ENCODE results near the gene PRKACA.

Gene PRKACA

DNA sequence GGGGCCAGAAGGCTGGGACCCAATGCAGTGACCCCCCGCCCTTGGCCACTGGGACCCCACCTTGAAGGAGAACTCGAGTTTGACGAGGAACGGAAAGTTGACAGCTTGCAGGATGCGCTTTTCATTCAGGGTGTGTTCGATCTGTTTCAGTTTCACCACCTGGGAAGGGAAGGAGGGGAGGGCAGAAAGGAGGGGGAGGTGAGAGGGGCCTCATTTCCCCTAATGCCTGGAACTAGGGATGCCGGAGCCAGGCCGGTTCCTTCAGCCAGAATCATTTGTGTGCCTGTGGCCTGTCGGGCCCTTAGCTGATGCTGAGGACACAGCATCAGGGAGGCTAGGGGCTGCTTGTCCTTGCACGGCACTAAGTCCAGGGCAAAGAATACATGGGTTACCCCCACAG lies 14.8 kb downstream of the PRKACA start:
- in situ Hi-C loops (cut with HindIII; ENCODE audit: low pct_ligation_motif_present, low pct_unique_long_range_greater_than_20kb, low sequenced_read_pairs): no loop called here
- no peak for DNase-seq

DNA sequence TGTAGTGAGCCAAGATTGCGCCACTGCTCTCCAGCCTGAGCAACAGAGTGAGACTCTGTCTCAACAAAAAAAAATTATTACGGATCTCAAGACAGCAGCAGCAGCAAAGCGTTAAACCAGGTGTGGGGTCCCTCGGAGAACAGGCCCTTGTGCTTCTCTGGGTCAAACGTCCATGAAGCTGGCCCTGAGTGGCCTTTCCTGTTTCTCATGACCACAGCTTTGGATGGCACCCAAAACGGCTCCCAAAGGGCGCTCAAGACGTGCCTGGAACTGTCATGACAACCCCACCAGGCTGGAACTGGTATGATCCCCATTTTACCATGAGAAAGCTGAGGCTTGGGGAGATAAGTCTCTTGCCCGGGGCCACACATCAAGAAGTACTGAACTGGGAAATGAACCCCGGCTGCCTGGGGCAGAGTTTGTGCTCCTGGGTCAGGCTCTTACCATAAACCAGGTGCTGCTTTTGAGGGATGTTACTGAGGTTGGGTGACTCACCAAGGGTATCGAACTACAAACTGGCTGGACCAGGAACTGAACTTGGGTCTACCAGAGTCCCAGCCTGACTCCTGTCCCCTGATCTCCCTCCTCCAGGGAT lies 15.4 kb downstream of the PRKACA start:
- DNase-seq: no peak
- in situ Hi-C loops (cut with HindIII; ENCODE audit: low pct_ligation_motif_present, low pct_unique_long_range_greater_than_20kb, low sequenced_read_pairs): no loop called here

GRCh38 chr19:14101003-14101545 lies 16.5 kb downstream of the PRKACA start:
- in situ Hi-C loops (cut with HindIII; ENCODE audit: low pct_ligation_motif_present, low pct_unique_long_range_greater_than_20kb, low sequenced_read_pairs): no loop called here
- no peak for DNase-seq

DNA sequence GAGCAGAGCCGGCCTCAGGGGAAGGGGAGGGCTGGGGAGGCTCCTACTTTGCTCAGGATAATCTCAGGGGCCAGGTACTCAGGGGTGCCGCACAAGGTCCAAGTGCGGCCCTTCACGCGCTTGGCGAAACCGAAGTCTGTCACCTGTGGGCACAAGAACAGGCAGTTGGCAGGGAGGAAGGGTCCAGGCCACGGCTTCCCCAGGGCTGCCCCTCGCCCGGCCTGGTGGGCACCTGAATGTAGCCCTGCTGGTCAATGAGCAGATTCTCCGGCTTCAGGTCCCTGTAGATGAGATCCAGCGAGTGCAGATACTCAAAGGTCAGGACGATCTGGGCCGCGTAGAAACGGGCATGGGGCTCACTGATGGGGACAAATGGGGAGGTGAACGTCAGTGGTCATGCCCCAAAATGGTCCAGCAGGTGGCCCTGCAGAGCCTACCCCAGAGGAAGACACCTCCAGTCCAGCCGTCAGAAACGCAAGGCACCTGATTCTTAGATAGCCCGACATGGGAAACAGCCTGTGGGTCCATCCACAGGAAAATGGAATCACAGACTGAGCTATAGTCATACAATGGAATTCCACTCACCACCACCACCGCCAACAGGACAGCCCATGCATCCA lies 19.9 kb downstream of the PRKACA start:
- in situ Hi-C loops (cut with HindIII; ENCODE audit: low pct_ligation_motif_present, low pct_unique_long_range_greater_than_20kb, low sequenced_read_pairs): no loop called here

DNA sequence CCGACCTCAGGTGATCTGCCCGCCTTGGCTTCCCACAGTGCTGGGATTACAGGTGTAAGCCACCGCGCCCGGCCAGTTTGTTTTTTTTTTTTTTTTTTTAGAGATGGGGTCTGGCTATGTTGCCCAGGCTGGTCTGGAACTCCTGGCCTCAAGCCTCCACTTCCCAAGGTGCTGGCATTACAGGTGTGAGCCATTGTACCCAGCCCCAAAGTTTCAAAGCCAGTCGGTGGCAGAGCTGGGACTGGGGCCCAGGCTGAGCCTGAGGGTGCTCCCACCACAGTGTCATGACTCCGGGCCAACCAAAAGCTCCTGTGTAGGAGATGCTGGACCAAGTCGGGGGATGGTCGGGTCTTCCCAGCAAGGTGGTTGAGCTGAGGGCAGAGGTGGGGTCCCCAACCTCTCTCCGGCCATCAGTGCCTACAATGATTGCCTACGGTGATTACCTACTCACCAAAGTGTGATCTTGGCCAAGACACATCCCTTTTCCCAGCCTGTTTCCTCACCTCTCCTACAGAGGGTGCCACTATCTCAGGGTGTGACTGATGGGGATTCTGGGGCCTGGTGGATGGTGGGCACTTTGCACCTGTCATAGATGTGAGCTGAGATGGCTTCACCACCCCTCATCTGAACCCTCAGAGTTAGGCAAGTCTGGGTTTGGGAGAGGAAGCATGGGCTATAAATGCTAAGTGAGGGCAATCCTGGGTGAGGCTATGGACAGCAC lies 21.1 kb downstream of the PRKACA start:
- in situ Hi-C loops (cut with HindIII; ENCODE audit: low pct_ligation_motif_present, low pct_unique_long_range_greater_than_20kb, low sequenced_read_pairs): no loop called here
- DNase-seq: no peak

More for the DNA sequence above, 19.9 kb downstream of the PRKACA start:
- DNase-seq: no peak

DNA sequence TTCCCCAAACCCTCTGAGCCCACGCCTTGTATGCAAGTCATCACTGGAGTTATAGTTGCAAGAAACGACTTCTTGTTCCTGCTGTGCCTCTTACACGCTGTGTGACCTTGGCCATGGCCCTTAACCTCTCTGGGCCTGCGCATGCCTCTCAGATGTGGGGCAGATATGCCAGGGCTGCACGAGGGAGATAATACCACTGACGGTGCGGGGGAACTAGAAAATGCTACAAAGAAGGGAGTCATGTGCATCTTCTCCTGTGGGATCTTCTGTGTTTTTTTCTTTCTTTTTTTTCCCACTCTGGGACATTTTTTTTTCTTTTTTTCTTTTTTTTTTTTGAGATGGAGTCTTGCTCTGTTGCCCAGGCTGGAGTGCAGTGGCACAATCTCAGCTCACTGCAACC lies 22.7 kb downstream of the PRKACA start:
- DNase-seq: no peak
- in situ Hi-C loops (cut with HindIII; ENCODE audit: low pct_ligation_motif_present, low pct_unique_long_range_greater_than_20kb, low sequenced_read_pairs): no loop called here

DNA sequence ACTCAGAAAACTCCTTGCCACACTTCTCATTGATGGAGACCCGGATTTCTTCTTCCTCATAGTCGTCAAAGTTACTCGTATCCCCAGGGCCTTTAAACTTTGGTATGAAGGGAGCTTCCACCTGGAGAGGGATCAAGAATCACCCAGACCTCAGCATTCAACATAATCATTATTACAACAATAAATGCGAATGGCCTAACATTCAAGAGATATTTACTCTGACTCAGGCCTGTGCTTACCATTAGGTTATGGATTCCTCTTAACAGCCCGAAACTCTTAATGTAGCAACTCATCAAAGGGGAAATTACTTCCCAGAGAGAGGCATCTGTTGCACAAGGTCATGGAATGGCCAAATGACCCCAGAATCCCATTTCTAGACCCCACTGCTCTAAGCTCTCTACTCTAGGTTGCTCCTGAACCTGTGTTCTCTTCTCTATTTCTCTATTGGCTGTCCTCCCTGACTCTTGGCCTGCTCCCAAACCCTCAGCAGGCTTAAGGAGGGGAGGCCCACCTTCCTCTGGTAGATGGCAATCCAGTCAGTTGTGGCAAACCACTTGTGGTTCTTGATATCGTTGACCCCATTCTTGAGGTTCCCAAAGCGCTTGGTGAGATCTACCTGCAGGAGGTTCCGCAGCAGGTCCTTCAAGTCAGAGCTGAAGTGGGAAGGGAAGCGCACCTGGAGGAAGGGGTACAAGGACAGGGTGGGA lies 24.3 kb downstream of the PRKACA start:
- in situ Hi-C loops (cut with HindIII; ENCODE audit: low pct_ligation_motif_present, low pct_unique_long_range_greater_than_20kb, low sequenced_read_pairs): no loop called here

DNA sequence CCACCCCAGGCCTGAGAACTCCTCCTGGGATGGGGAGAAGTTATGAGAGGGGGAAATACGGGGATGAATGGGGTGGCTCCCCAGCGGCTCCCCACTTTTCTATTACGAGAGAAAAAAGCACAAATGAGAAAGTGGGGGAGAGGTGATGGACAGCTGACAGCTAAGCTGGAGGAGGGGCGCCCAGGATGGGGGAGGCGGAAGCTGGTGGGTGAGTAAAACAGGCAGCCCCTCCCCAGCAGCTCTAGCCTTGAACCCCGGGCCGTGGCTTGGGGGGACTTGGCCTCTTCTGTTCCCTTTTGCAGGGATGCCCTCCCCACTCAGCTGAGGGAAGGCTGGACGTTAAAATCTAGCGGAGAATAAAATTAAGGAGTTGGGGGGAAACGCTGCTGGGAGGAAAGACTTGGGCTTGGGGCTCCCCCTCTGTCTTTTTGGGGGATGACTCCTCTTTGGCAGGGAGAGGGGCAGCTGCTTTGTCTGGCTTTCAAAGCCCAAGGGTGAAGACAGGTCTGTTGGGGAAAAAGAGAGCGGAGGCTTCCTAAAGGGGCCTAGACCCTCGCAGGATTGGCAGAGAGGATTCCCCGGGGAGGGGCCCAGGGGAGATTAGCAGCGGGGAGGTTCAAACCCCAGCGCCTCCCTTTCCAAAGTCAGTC lies 25.6 kb downstream of the PRKACA start:
- DNase-seq: no peak
- in situ Hi-C loops (cut with HindIII; ENCODE audit: low pct_ligation_motif_present, low pct_unique_long_range_greater_than_20kb, low sequenced_read_pairs): no loop called here

More for the DNA sequence above, 24.3 kb downstream of the PRKACA start:
- no peak for DNase-seq

- DNase-seq: peak; percentile 58
These were observed 26.3 kb downstream of the PRKACA start for GRCh38 chr19:14091081-14091812.

GRCh38 chr19:14090509-14091080 lies 27.0 kb downstream of the PRKACA start, which contains the start of gene SAMD1:
SAMD1 (minus strand) TSS chr19:14090751.
- DNase-seq: peak; percentile 84
- in situ Hi-C loops (cut with HindIII; ENCODE audit: low pct_ligation_motif_present, low pct_unique_long_range_greater_than_20kb, low sequenced_read_pairs): no loop called here

More at GRCh38 chr19:14091081-14091812, 26.3 kb downstream of the PRKACA start:
- in situ Hi-C loops (cut with HindIII; ENCODE audit: low pct_ligation_motif_present, low pct_unique_long_range_greater_than_20kb, low sequenced_read_pairs): no loop called here

DNA sequence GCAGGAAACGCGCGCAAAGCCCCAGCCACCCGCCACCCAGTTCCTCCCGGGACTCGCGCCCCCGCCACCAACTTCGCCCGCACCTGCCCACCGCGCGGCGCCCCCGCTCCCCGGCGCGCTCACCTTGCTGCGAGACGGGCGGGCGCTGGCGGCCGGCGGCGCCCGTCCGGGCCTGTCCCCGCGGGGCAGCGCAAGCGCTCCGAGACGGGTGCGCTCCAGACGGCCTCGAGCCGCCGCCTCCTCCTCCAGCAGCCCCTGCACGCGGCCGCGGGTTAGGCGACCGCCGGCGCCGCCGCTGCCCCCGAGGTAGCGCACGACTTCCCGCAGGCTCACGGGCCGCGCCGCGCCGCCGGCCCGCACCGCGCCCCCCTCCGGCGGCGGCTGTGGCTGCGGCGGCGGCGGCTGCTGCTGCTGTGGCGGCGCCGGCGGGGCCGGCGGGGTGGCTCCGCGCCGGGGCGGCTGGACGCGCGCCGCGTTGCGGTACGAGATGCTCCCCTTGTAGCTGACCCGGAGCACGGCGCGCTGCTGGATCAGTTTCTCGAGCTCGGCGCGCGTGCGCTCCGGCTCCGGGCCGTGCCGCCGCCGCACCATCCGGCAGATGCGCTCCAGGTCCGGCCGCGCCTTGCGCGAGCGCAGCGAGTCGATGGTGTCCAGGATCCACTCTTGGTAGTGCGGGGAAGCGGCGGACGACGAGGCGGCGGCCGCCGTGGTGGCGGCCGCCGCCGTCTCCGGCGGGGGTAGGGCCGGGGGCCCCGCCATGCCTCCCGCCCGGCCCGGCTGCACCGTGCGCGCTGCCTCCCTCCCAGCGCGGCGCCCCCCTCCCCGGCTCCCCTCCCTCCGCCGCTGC lies 27.7 kb downstream of the PRKACA start:
- in situ Hi-C loops (cut with HindIII; ENCODE audit: low pct_ligation_motif_present, low pct_unique_long_range_greater_than_20kb, low sequenced_read_pairs): no loop called here
- peak; percentile 59 for DNase-seq

DNA sequence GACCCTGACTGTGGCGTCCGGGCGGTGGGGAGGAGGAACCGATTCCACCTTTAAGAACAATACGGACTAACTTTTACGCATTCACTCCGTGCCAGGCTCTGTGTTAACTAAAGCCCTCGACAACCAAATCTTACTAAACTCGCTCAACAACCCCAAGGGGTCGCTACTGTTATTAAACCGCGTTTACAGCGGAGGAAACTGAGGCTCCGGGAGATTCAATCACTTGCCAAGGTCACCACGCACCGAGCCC lies 28.2 kb downstream of the PRKACA start:
- no peak for DNase-seq

GRCh38 chr19:14088634-14089411 lies 28.7 kb downstream of the PRKACA start:
- in situ Hi-C loops (cut with HindIII; ENCODE audit: low pct_ligation_motif_present, low pct_unique_long_range_greater_than_20kb, low sequenced_read_pairs): no loop called here
- DNase-seq: no peak

More for the DNA sequence above, 28.2 kb downstream of the PRKACA start:
- in situ Hi-C loops (cut with HindIII; ENCODE audit: low pct_ligation_motif_present, low pct_unique_long_range_greater_than_20kb, low sequenced_read_pairs): no loop called here

DNA sequence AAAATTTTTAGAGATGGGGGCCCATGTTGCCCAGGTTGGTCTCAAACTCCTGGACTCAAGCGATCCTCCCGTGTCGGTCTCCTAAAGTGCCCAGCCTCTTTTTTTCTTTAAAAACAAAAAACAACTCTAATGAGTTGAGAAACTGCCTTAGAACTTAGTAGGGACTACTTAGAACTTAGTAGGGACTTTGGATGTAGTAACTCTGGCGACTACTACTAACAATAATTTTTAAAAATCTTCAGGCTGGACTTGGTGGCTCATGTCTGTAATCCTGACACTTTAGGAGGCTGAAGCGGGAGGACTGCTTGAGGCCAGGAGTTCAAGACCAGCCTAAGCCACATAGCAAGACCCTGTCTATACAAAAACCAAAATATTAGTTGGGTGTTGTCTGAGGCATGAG lies 31.5 kb downstream of the PRKACA start:
- no peak for DNase-seq
- in situ Hi-C loops (cut with HindIII; ENCODE audit: low pct_ligation_motif_present, low pct_unique_long_range_greater_than_20kb, low sequenced_read_pairs): no loop called here

DNA sequence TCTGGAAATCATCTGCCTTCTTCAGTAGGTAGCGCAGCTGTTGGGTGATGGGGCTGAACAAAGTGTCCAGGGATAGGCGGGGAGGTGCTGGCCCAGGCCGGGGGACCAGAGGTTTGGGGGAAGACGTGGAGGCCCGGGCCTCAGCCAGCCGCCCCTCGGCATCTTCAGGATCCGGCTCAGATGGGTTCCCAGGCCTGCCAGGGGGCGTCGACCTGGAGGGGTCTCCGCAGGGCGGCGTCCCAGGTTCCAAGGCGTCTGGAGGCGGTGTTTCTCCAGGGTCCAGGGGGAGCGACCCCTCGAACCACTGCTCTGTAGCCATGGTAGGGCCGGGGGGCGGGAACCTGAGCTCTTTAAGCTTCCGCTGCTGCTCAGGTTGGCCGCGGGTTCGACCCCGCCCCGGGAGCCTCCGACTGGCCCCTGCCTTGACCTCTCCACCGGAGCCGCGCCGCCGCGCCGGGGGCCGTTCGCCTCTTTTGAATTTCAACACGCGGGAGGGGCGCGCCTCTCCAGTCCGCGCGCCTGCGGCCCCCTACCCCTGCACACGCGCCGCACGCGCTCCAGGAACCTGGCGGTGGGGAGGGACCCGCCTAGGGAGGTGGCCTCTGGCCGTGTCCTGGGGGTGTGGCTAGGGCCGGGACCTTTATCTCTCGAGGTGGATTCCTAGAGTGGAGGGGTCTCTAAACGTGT lies 32.1 kb downstream of the PRKACA start, which contains the start of gene C19orf67:
Gene C19orf67 (minus strand): TSS at position 475 of the 687 bp plus-strand sequence. CDS start 156 bp downstream, at position 319.
- DNase-seq: no peak
- in situ Hi-C loops (cut with HindIII; ENCODE audit: low pct_ligation_motif_present, low pct_unique_long_range_greater_than_20kb, low sequenced_read_pairs): no loop called here

- DNase-seq: no peak
- in situ Hi-C loops (cut with HindIII; ENCODE audit: low pct_ligation_motif_present, low pct_unique_long_range_greater_than_20kb, low sequenced_read_pairs): no loop called here
These were observed 34.9 kb downstream of the PRKACA start for GRCh38 chr19:14082675-14082960.

Data from ACHN (cell line).